GM18868 (cell line): ENCODE data around the gene EPHB4.
"Not testable (repeated sequence)": the region's sequence is repeated elsewhere in the genome, so short reads cannot be mapped to it uniquely, and the experiment has no call there.

Source experiments
- ATAC-seq: cut with Tn5 transposase; IDR thresholded peaks from one replicate; pipeline ENCODE4 v1.9.1; 2021; ENCODE audit warnings: mild to moderate bottlenecking, moderate library complexity; ENCODE audit not compliant: unreplicated experiment

EPHB4 gene

DNA sequence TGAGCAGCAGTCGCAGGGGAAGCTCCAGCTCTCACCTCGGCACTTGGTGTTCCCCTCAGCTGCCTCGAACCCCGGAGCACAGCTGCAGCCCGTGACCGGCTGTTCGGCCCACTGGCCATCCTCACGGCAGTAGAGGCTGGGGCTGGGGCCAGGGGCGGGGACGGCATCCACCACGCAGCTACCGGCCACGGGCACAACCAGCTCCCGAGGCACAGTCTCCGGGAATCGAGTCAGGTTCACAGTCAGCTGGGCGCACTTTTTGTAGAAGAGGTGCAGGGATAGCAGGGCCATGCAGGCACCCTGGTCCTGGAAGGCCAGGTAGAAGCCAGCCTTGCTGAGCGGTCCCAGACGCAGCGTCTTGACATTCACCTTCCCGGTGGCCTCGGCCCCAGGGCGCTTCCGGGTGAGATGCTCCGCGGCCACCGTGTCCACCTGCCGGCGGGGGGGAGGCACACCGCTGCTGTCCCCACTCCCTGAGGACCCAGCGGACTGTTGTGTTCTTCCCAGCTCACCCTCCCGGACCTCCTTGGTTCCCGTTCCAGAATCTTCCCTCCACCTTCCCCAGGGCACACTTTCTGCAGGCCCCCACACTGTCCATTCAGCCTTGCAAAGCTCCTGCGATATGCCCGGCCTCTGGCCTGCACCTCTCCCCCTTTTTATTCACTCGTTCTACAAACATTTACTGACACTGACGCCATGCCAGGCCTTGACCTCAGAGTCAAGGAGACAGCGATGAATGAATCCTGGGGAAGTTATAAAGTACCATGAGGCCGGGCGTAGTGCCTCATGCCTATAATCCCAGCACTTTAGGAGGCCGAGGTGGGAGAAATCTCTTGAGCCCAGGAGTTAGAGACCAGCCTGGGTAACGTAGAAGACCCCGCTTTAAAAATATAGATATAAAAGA is 4.8 kb downstream of the EPHB4 start:
- no peak for ATAC-seq

DNA sequence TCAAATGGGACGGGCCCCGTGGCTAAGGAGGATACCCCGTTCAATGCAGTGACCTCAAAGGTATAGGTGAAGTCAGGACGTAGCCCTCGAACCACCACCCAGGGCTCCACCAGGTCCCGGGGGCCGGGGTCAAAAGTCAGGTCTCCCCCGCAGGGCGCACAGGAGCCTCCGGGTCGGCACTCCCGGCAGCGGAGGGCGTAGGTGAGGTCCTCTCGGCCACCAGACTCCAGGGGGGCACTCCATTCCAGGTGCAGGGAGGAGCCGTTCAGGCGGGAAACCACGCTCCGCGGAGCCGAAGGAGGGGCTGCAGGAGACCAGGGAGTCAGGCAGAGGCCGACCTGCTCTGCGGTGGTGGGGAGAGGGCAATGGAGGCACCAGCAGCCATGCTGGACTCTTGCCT is 7.7 kb downstream of the EPHB4 start:
- no peak for ATAC-seq

DNA sequence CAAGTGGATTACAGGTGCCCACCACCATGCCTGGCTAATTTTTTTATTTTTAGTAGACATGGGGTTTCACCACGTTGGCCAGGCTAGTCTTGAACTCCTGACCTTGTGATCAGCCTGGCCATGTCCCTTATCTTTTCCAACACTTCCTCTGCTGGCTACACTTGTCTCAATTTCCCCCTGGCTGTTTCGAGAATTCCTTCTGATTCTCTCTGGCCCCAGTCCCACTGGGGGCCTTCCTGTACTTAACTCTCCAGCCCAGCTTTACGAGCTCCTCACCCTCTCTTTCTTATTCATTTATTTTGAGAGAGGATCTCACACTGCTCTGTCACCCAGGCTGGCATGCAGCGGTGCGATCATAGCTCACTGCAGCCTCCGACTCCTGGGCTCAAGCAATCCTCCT is 8.5 kb downstream of the EPHB4 start:
- ATAC-seq, result no peak

DNA sequence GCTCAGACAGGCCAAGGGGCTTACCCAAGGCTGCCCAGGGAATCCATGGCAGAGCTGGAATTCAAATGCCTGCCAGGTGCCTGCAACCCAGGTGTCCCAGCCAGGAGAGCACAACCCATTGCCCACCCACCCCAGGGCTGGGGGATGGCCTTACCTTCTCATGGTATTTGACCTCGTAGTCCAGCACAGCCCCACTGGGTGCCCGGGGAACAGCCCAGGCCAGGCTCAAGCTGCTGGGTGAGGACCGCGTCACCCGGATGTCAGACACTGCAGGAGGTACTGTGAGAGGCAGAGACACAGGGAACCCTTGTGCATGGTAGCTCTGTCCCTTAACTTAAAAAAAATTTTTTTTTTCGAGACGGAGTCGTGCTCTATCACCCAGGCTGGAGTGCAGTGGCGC is 9.0 kb downstream of the EPHB4 start:
- ATAC-seq, result no peak

DNA sequence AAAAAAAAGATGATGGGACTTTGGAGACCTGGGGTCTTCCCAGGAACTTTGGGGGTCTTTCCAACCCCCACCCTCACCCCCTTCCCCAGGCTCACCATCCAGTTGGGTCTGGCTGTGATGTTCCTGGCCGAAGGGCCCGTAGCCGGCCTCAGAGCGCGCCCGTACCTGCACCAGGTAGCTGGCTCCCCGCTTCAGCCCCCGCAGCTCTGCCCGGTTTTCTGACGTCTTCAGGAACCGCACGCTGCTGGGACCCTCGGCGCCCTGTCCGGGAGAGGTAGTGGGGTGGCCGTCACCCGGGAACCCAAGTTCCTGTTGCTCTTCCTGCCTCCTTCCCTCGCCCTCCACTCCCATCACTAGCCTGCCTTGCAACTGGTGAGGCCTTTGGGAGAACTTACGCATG is 10.2 kb downstream of the EPHB4 start:
- ATAC-seq, result no peak

DNA sequence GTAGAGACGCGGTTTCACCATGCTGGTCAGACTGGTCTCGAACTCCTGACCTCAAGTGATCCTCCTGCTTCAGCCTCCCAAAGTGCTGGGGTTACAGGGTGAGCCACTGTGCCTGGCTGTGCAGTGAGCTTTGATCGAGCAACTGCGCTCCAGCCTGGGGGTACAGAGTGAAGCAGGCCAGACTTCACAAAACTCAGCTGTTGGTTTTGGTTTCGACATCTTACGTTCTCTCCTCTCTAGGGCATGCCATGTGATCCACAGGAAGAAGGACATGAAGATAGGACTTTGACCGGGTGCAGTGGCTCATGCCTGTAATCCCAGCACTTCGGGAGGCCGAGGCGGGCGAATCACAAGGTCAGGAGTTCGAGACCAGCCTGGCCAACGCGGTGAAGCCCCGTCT is 10.8 kb downstream of the EPHB4 start:
- not testable (repeated sequence) for ATAC-seq

DNA sequence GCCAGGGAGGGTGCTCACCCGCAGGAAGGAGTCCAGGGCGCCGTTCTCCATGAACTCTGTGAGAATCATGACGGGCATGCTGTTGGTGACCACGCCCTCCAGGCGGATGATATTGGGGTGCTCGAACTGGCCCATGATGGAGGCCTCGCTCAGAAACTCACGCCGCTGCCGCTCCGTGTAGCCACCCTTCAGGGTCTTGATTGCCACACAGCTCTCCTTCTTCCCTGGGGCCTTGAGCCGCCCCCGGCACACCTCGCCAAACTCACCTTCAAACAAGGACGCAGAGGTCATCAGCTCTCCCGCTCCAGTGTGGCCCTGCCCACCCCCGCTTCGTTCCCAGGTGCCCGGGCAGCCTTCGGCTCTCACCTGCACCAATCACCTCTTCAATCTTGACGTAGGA is 14.6 kb downstream of the EPHB4 start:
- ATAC-seq, result no peak

DNA sequence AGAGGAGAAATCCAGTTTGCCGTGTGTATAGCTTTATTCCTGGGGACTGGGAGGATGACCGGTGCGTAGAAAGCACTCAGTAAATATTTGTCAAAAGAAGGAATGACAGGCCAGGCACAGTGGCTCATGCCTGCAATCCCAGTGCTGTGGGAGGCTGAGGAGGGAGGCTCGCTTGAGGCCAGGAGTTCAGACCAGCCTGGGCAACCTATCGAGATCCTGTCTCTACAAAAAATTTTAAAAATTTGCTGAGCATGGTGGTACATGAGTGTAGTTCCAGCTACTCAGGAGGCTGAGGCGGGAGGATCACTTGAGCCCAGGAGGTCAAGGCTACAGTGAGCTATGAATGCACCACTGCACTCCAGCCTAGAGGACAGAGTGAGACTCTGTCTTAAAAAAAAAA is 15.8 kb downstream of the EPHB4 start:
- no peak for ATAC-seq

DNA sequence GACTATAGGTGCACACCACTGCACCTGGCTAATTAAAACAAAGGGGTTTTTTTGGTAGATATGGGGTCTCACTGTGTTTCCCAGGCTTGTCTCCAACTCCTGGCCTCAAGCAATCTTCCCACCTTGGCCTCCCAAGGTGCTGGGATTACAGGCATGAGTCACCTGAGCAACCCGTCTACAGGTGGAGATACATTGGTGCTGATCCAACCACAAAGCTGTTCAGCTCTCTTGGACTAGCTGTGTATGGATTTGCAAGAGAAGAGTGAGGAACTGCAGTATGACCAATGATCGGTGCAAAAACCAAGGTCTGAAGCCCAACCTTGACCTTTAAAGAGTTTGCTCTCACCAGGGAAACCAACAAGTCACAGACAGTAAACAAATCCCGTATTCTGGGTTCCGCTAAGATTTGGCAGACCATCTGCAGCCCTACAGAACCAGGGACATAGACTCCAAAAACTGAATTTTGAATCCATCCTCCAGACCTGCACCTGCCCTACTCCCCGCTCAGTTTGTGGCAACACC is 18.9 kb downstream of the EPHB4 start:
- no peak for ATAC-seq

DNA sequence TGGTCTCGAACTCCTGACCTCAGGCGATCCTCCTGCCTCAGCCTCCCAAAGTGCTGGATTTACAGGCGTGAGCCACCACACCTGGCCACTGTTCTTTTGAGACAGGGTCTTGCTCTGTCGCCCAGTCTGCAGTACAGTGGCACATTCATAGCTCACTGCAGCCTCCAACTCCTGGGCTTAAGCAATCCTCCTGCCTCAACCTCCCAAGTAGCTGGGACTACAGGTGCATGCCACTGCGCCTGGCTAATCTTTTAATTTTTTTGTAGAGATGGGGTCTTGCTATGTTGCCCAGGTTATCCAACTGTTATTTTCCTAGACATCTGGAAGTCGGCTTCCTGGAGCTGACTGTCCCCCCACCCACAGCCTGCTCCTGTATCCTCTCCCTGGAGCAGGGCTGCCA is 20.4 kb downstream of the EPHB4 start:
- ATAC-seq, result not testable (repeated sequence)

DNA sequence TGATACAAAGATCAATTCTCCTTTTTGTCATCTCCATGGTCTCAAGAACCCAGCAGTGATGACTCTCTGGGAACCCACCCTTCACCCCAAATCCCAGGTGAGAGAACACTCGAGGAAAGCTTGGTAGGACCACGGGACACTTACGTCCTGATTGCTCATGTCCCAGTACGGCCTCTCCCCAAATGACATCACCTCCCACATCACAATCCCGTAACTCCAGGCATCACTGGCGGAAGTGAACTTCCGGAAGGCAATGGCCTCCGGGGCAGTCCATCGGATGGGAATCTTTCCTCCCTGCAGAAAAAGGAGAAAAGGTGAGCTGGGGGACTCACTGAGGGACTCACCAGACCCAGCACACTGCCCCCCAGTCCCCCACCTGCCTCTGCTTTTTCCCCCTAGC is 21.0 kb downstream of the EPHB4 start:
- ATAC-seq, result no peak

DNA sequence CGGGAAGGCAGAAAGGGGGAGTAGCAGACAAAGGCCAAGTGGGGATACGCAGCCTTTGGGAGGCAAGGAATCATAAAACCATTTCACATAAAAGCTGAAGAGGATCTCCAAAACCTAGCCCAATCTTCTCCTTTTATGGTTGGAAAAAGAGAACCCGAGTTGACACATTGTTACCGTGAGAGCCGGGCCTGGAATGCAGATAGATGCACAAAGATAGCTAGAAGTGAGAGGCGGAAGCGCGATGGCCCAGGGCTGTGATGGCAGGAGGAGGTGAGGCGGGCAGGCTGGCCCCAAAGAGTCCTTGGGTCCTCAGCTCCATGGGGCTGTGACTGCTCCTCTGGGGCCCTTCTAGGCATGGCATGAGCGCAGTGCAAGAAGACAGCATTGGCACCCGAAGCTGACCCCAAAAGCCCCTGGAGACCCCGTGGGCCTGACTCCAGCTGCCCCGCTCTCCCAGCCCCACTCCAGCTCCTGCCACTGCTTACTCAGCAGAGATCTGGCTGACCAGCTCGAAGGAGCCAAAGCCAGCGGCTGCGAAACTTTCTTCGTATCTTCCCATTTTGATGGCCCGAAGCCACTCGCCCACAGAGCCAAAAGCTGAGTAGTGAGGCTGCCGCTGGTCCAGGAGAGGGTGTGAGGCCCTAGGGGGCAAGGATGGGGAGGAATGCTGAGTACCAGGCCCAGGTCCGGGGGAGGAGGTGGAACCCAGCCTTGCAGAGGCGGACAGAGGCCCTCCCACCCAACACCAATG is 22.5 kb downstream of the EPHB4 start:
- ATAC-seq, result no peak

DNA sequence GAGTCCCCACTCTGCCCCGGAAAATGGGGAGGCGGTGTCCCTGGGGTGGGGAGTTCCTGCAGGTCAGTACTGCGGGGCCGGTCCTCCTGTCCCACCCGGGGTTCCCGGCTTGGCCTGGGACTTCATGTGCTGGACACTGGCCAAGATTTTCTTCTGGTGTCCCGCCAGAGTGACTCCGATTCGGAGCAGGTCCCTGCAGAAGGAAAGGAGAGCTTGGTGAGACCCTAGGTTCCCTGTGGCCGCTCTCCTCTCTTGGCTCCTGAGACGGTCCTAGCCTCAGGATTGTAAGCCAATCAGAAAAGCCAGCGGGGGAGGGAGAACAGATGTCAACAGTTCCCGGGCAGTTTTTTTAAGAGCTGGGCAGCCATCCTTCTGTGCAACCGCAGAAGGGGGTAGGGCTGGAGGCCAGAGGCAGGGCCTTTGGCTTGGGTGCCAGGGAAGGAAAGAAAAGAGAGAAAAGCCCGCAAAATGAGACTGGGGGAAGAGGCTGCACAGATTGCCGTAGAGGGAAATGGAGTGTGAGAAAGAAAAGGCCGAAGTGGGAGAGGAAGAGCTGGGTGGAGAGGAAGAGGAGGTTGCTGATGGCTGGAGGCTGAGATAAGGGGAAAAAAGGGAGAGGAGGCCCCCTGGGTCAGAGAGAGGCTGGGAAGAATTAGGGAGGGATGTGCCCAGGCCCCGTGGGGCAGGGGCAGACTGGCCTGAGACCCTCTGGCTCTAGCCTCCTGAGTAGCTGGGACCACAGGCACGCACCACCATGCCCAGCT is 23.7 kb downstream of the EPHB4 start:
- peak; percentile 96 for ATAC-seq

DNA sequence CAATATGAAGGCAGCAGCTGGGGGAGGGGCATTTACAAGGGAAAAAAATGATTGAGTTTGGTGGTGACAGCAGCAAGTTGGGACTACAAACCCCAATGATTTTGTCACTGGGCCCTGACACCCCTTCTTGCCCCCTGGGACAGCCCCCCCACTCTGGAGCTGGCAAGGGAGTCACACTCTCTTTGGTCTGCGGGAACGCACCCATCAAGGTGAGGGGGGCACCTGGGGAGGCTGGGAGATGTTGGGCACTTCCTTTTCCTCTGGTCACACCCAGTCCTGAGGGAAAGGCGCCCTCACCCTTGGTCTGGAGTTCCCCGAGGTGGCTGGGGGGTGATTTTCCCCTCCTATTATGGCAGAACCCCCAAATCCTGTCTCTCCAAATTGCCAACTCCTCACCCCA is 24.4 kb downstream of the EPHB4 start:
- ATAC-seq, result no peak

DNA sequence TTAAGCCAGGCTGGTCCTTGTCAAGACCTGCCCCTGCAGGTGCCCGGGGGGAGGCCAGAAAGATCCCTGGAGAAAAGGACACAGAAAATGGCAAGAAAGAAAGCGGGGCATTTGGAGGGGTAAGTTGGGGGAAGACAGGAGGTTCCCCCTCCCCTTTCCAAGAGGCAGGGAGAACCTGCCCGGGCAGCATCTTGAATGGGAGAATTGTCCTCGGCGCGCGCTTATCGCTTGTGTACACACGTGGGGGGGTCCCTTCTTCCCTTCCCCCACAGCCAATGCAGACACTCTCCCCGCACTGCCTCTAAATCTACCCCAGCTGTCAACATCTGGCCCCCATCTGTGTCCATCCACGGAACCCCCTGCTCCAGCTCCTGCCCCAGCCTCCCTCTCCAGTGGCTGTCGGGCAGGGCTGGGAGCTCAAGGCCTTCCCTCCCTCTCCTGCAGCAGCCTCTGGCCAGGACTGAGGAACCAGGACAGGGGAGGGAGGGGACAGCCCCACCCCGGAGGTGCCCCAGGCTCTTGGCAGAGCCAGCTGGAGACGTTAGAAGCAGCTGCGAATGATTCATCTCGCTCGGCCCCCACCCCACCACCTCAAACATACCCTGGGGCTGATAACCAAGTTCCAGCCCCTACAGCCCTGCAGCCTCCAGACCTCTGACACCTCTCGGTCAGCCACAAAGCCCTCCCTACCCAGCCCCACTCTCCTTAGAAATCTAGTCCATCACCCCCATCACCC is 25.3 kb downstream of the EPHB4 start:
- ATAC-seq, result no peak

DNA sequence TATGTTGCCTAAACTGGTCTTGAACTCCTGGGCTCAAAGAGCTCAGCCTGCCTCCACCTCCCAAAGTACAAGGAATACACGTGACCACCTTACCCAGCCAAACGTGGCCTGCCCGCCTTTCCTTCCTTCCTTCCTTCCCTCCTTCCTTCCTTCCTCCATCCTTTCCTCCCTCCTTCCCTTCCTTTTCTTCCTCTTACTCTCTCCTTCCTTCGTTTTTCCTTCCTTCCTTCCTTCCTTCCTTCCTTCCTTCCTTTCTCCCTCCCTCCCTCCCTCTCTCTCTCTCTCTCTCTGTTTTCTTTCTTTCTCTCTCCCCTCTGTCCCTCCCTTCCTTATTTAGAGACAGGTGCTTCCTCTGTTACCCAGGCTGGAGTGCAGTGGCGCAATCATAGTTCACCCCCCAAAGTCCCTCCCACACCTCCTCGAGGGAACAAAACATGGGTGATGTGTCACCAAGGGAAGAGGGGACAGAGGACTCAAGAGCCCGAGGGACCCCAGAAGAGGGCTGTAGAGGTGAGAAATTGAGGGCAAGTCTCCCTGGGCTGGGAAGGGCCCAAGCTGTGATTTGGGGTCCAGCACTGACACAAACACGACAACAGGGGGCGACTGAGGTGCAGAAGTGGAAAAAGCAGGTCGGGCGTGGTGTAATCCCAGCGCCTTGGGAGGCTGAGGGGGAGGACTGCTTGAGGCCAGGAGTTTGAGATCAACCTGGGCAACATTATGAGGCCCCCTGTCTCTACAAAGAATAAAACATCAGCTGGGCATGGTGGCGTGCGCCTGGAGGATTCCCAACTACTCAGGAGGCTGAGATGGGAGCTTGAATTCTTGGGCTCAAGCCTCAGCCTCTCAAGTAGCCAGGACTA is 28.1 kb downstream of the EPHB4 start:
- no peak for ATAC-seq

DNA sequence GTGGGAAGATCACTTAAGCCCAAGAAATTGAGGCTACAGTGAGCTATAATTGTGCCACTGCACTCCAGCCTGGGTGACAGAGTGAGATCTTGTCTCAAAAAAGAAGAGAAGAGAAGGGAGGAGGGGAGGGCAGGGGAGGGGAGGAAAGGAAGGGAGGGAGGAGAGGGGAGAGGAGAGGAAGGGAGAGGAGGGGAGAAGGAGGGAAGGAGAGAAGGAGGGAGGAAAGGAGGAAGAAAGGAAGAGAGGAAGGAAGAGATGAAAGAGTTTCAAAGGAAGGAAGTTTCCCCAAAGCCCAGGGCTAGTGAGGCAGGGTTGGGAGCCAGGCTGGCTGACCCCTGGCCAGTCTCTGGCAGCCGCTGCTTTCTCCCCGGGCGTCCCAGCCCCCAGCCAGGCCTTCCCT is 32.6 kb downstream of the EPHB4 start:
- no peak for ATAC-seq

DNA sequence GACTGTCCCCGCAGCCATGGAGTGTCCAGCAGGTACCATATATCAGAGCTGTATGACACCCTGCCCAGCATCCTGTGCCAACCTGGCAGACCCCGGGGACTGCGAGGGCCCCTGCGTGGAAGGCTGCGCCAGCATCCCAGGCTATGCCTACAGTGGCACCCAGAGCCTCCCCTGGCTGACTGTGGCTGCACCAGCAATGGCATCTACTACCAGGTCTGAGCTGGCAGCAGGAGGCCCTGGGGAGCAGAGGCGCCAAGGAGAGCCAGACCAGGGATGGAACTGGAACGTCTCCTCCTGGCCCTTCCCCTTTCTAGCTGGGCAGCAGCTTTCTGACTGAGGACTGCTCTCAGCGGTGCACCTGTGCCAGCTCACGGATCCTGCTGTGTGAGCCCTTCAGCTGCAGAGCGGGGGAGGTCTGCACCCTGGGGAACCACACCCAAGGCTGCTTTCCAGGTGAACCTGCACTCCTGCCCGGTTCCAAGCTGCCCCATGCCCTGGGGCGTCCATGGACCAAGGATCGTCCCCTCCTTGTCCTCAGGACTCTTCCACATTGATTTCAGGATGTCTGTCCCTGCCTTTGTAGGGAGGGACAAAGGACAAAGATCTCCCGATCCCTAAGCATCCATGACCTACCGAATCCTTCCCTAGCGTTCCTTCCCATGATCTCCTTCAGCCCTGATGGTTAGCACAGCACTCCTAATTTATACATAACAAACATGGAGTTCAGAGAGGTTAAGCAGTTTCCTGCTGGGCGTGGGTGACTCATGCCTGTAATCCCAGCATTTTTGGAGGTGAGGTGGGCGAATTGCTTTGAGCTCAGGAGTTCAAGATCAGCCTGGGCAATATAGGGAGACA is 33.3 kb downstream of the EPHB4 start:
- ATAC-seq, result no peak
